GM18870 (cell line): Measurements from ENCODE around the gene TMEM242.

Experiments
- ATAC-seq: cut with Tn5 transposase; IDR thresholded peaks from one replicate; pipeline ENCODE4 v1.9.1; 2021; ENCODE audit warnings: moderate library complexity; ENCODE audit not compliant: unreplicated experiment

The TMEM242 gene

GRCh38 chr6:157255079-157255478 lies 68.2 kb downstream of the TMEM242 start:
- no peak for ATAC-seq

GRCh38 chr6:157254538-157254937 lies 68.8 kb downstream of the TMEM242 start:
- no peak for ATAC-seq

GRCh38 chr6:157253699-157254098 lies 69.6 kb downstream of the TMEM242 start:
- ATAC-seq: no peak

GRCh38 chr6:157253017-157253416 lies 70.3 kb downstream of the TMEM242 start:
- no peak for ATAC-seq

GRCh38 chr6:157251586-157252247 lies 71.6 kb downstream of the TMEM242 start:
- ATAC-seq: no peak

GRCh38 chr6:157249826-157250225 lies 73.5 kb downstream of the TMEM242 start:
- no peak for ATAC-seq

- no peak for ATAC-seq
Observed at GRCh38 chr6:157248264-157248663, 75.1 kb downstream of the TMEM242 start.

- no peak for ATAC-seq
Observed at GRCh38 chr6:157246771-157247484, 76.4 kb downstream of the TMEM242 start.

GRCh38 chr6:157246048-157246630 lies 77.2 kb downstream of the TMEM242 start:
- no peak for ATAC-seq

GRCh38 chr6:157245436-157245835 lies 77.9 kb downstream of the TMEM242 start:
- ATAC-seq: no peak

GRCh38 chr6:157244780-157245179 lies 78.5 kb downstream of the TMEM242 start:
- no peak for ATAC-seq

- no peak for ATAC-seq
Observed at GRCh38 chr6:157244175-157244574, 79.1 kb downstream of the TMEM242 start.

GRCh38 chr6:157242791-157243190 lies 80.5 kb downstream of the TMEM242 start:
- no peak for ATAC-seq

- no peak for ATAC-seq
Observed at GRCh38 chr6:157240960-157241311, 82.4 kb downstream of the TMEM242 start.

- ATAC-seq: no peak
Observed at GRCh38 chr6:157240059-157240959, 83.0 kb downstream of the TMEM242 start.

- ATAC-seq: no peak
Observed at GRCh38 chr6:157239671-157240058, 83.7 kb downstream of the TMEM242 start.
